ENCODE results near the gene HIGD1A.

GRCh38 chr3:42736081-42736480 lies 68.2 kb downstream of the HIGD1A start:
- TF ChIP-seq CTCF (IDR thresholded peaks at IDR 0.05), result no peak
- no peak for TF ChIP-seq POLR2A (IDR thresholded peaks at IDR 0.05)

Measured in Peyer's patch (tissue), 4 donors.